Endothelial cell of umbilical vein (primary cell): ENCODE data around the gene SMIM33. TPM values are rescaled to one million over a fixed set of nuclear protein-coding genes. Genes with fewer than 3 reads are reported as not detected.

Experiments used
- BruUV-seq: library from RNA; stranded (reverse); fragments of 400-500 nt; replicated peaks from 2 replicates; lab custom pipeline; 2021; lab: Mats Ljungman, UMichigan
- CTCF ChIA-PET: fragments of 300-600, 350-600 bp; sonication (Branson Sonifier 250); formaldehyde crosslinking; loops from one replicate; lab custom pipeline; 2021; ENCODE audit warnings: antibody characterized with exemption, inconsistent platforms; lab: Charles Lee
- POLR2A ChIA-PET: fragments of 300-600, 350-600 bp; sonication (Branson Sonifier 250); formaldehyde crosslinking; loops from one replicate; lab custom pipeline; 2021; ENCODE audit warnings: antibody characterized with exemption, inconsistent platforms; lab: Charles Lee
- DNase-seq: peaks from one replicate; pipeline ENCODE4 v3.0.0-alpha.2; 2011; ENCODE audit warnings: low read depth, low spot score
- FAIRE-seq: peaks from 2 replicates; lab custom pipeline; 2011; peaks lifted over from hg19 to GRCh38; lab: Jason Lieb, UNC
- H2AFZ ChIP-seq: 2 replicates; pipeline ENCODE4 v1.6.0; 2012; ENCODE audit warnings: low read depth, low read length, control low read depth, inconsistent platforms
- H3K27ac ChIP-seq: 2 replicates; pipeline ENCODE4 v1.5.1; 2011; ENCODE audit warnings: low read depth, mild to moderate bottlenecking, control low read depth, low read length, moderate library complexity; ENCODE audit not compliant: insufficient read depth
- H3K27me3 ChIP-seq, 2 experiments: 2 replicates each; pipeline versions ENCODE4 v1.6.0 to v1.6.1; 2011; ENCODE audit warnings: low read length in 2 of 2, mixed read lengths in 1 of 2; ENCODE audit not compliant: control insufficient read depth in 2 of 2, insufficient read depth in 2 of 2
- H3K36me3 ChIP-seq, 2 experiments: 2 replicates in 1 of 2; 3 replicates in 1 of 2; pipeline ENCODE4 v1.5.1; 2011; ENCODE audit warnings: low read length in 2 of 2, mild to moderate bottlenecking in 1 of 2, moderate library complexity in 1 of 2; ENCODE audit not compliant: control insufficient read depth in 2 of 2, insufficient read depth in 2 of 2; ENCODE audit errors: extremely low read depth in 1 of 2
- H3K4me1 ChIP-seq: 3 replicates; pipeline ENCODE4 v1.5.1; 2011; ENCODE audit warnings: mild to moderate bottlenecking, low read length; ENCODE audit not compliant: control insufficient read depth, insufficient read depth; ENCODE audit errors: extremely low read depth
- H3K4me2 ChIP-seq: 2 replicates; pipeline ENCODE4 v1.6.1; 2011; ENCODE audit warnings: low read length, control low read depth, mixed read lengths; ENCODE audit not compliant: insufficient read depth
- H3K4me3 ChIP-seq, 3 experiments: fragments of 200-600 bp in 1 of 3; sonication (generic), shearing (Covaris generic) in 1 of 3; replicated peaks in 1 of 3; 2 replicates each; pipeline ENCODE4 v1.5.1; 2011 to 2016; ENCODE audit warnings: control low read depth in 3 of 3, low read length in 3 of 3, mild to moderate bottlenecking in 2 of 3, inconsistent platforms in 1 of 3, low read depth in 1 of 3, moderate library complexity in 1 of 3; ENCODE audit not compliant: insufficient read depth in 1 of 3
- H3K79me2 ChIP-seq: 2 replicates; pipeline ENCODE4 v1.6.0; 2012; ENCODE audit warnings: low read length, inconsistent platforms; ENCODE audit not compliant: control insufficient read depth, insufficient read depth
- H3K9ac ChIP-seq: replicated peaks from 2 replicates; pipeline ENCODE3; 2011; ENCODE audit warnings: low read length, control low read depth; ENCODE audit not compliant: insufficient read depth; ENCODE audit errors: extremely low read depth
- H3K9me1 ChIP-seq: replicated peaks from 3 replicates; pipeline ENCODE4 v1.6.0; 2011; ENCODE audit warnings: mild to moderate bottlenecking, low read length; ENCODE audit not compliant: control insufficient read depth, insufficient read depth; ENCODE audit errors: extremely low read depth
- H3K9me3 ChIP-seq: replicated peaks from 2 replicates; pipeline ENCODE4 v1.5.1; 2012; ENCODE audit warnings: low read length, inconsistent platforms; ENCODE audit not compliant: control insufficient read depth, insufficient read depth
- H4K20me1 ChIP-seq: replicated peaks from 2 replicates; pipeline ENCODE3; 2011; ENCODE audit warnings: mild to moderate bottlenecking, low read length; ENCODE audit not compliant: control insufficient read depth, insufficient read depth; ENCODE audit errors: extremely low read depth
- CTCF ChIP-seq, 2 donors: IDR thresholded peaks; 1 replicate in 1 of 2; 2 replicates in 1 of 2; pipeline ENCODE4 v1.5.1; 2011; ENCODE audit warnings: low read length in 2 of 2, mild to moderate bottlenecking in 2 of 2, moderate library complexity in 2 of 2, control low read depth in 1 of 2, inconsistent platforms in 1 of 2, low read depth in 1 of 2; ENCODE audit not compliant: insufficient read depth in 1 of 2; ENCODE audit errors: extremely low read depth in 1 of 2
- EZH2 ChIP-seq: IDR thresholded peaks from 2 replicates; pipeline ENCODE4 v1.6.1; 2012; ENCODE audit warnings: borderline replicate concordance, low read depth, mild to moderate bottlenecking, moderate library complexity, low read length, inconsistent platforms; ENCODE audit not compliant: severe bottlenecking
- FOS ChIP-seq: IDR thresholded peaks from 2 replicates; pipeline ENCODE4 v1.6.1; 2011; ENCODE audit warnings: mild to moderate bottlenecking, low read length, moderate library complexity, borderline replicate concordance; ENCODE audit not compliant: insufficient read depth
- GATA2 ChIP-seq: IDR thresholded peaks from 2 replicates; pipeline ENCODE4 v1.7.0; 2011; ENCODE audit warnings: low read depth, mild to moderate bottlenecking, moderate library complexity, mixed read lengths, low read length; ENCODE audit not compliant: insufficient read length, insufficient read depth
- JUN ChIP-seq: IDR thresholded peaks from 2 replicates; pipeline ENCODE4 v1.6.1; 2011; ENCODE audit warnings: borderline replicate concordance, low read depth; ENCODE audit not compliant: insufficient read length, insufficient read depth
- MAX ChIP-seq: IDR thresholded peaks from 2 replicates; pipeline ENCODE4 v1.6.1; 2011; ENCODE audit not compliant: insufficient read depth, insufficient read length
- MYC ChIP-seq: IDR thresholded peaks from one replicate; pipeline ENCODE4 v1.6.1; 2011; ENCODE audit warnings: mild to moderate bottlenecking, low read depth, low read length
- POLR2A ChIP-seq: IDR thresholded peaks from 2 replicates; pipeline ENCODE4 v1.6.1; 2012; ENCODE audit warnings: low read depth, mild to moderate bottlenecking, control low read depth, low read length
- POLR2AphosphoS5 ChIP-seq: IDR thresholded peaks from 2 replicates; pipeline ENCODE4 v1.6.1; 2012; ENCODE audit warnings: low read depth, mild to moderate bottlenecking, control low read depth, low read length, moderate library complexity; ENCODE audit not compliant: insufficient read depth
- dilution Hi-C: fragments of 300-500 bp; cut with MboI; formaldehyde crosslinking; loops from one replicate; pipeline ENCODE4 v1.15.0; 2019; ENCODE audit warnings: low sequenced_read_pairs; ENCODE audit not compliant: extremely low pct_ligation_motif_present
- intact Hi-C: fragments of 100-400 bp; cut with micrococcal nuclease; formaldehyde crosslinking; loops from one replicate; pipeline ENCODE4 v1.10.0; 2022
- polyA plus RNA-seq, 4 experiments: library from polyadenylated mRNA; depleted of rRNA in 3 of 4; stranded (reverse) in 3 of 4; unstranded in 1 of 4; fragments of >200 nt; gene quantifications; 2 replicates each; pipeline versions ENCODE4 v1.2.1 to v1.2.3, GENCODE V29; 2011 to 2012; ENCODE audit warnings: missing spikeins in 1 of 4
- small RNA-seq: library from RNA; depleted of rRNA; stranded (forward); fragments of <200 nt; gene quantifications from one replicate; pipeline ENCODE3, GENCODE V24; 2012; ENCODE audit warnings: low replicate concordance, low read depth; ENCODE audit not compliant: insufficient read depth, insufficient read length
- total RNA-seq: library from RNA; stranded (reverse); gene quantifications from 2 replicates; pipeline ENCODE4 v1.2.3, GENCODE V29; 2021

The SMIM33 gene
- total and polyA plus RNA-seq, 2 donors (not counting 3 experiments of a cell fraction or from before 2014, with no cell fraction given), result not detected

GRCh38 chr5:139517683-139518564 lies 47.1 kb downstream of the SMIM33 start:
- Histone ChIP-seq H3K4me1 (peaks cover 7% of the 10 kb centered on the region), H3K9me3 (no peaks in the 10 kb centered on the region), H3K9ac (peak overlapping the region; percentile 42), H3K36me3 (no peaks in the 10 kb centered on the region), H3K4me3 (peak overlapping the region in 2 of 3 experiments; percentile 7 to 32), H3K27ac (peak overlapping the region; percentile 26), H4K20me1 (no peaks in the 10 kb centered on the region), H3K79me2 (no peaks in the 10 kb centered on the region), H2AFZ (peak overlapping the region; percentile 81), H3K4me2 (peak overlapping the region; percentile 30), H3K27me3 (no peaks in the 10 kb centered on the region), H3K9me1 (no peaks in the 10 kb centered on the region)
- ChIA-PET CTCF (interaction anchor here (0.6 to 1.6 kb wide), 11 partner anchors 13 to 248 kb away, joined by 3 to 9 read pairs (median 4); partner anchors contain the start of genes ECSCR and STING1), POLR2A (interaction anchor here (0.6 kb wide), 1 partner anchor 60 kb away, joined by 6 read pairs; no protein-coding TSS in a partner anchor)
- dilution Hi-C loops, result no loop called here
- TF ChIP-seq JUN (peak; percentile 29), FOS (peak; percentile 33), POLR2A (peak; percentile 92), MAX (peak; percentile 6), POLR2AphosphoS5 (peak; percentile 98), GATA2 (no peak), CTCF (IDR thresholded peaks at IDR 0.05; ENCODE audit: extremely low read depth in 1 of 2, insufficient read depth in 1 of 2, low read depth in 1 of 2, low read length in 2 of 2) (peak; percentile 98 to 99), EZH2 (no peak), MYC (no peak)
- FAIRE-seq (peak; percentile 82), DNase-seq (peak; percentile 90)
- intact Hi-C loops, result loop anchor here (1.0 kb wide), 3 partner anchors 36 to 96 kb away; partner anchors contain the start of genes STING1 and UBE2D2
- BruUV-seq, result TSS peak; percentile 90

Small RNAs within 50 kb of the gene (small RNA-seq; reads per million reads assigned to genes)
- gene RNU5B-4P, result not detected

Other genes with a start within 250 kb of the SMIM33 start
- 158 and 164 TPM in 2 replicates for gene MATR3, start 177.3 kb upstream of the SMIM33 start, total RNA-seq
- gene MATR3, start 177.3 kb upstream of the SMIM33 start, polyA plus RNA-seq, result 52.7 and 64.0 TPM in 2 replicates
- gene PAIP2, start 129.2 kb upstream of the SMIM33 start, total RNA-seq, result 75.2 and 80.4 TPM in 2 replicates
- 39.1 and 52.1 TPM in 2 replicates for gene PAIP2, start 129.2 kb upstream of the SMIM33 start, polyA plus RNA-seq
- not detected in 2 replicates for gene SLC23A1, start 87.7 kb upstream of the SMIM33 start, total RNA-seq
- gene SLC23A1, start 87.7 kb upstream of the SMIM33 start, polyA plus RNA-seq, result not detected in 2 replicates
- gene MZB1, start 81.1 kb upstream of the SMIM33 start, total RNA-seq, result not detected in 2 replicates
- gene MZB1, start 81.1 kb upstream of the SMIM33 start, polyA plus RNA-seq, result 0.06 TPM in 1 of 2 replicates, not detected in the other
- gene PROB1, start 75.9 kb upstream of the SMIM33 start, total RNA-seq, result 1.9 and 2.4 TPM in 2 replicates
- gene PROB1, start 75.9 kb upstream of the SMIM33 start, polyA plus RNA-seq, result 0.40 and 0.47 TPM in 2 replicates
- gene SPATA24, start 66.9 kb upstream of the SMIM33 start, total RNA-seq, result 7.8 and 7.9 TPM in 2 replicates
- gene SPATA24, start 66.9 kb upstream of the SMIM33 start, polyA plus RNA-seq, result 2.1 and 3.2 TPM in 2 replicates
- gene DNAJC18, start 31.5 kb upstream of the SMIM33 start, total RNA-seq, result 51.1 and 52.6 TPM in 2 replicates
- gene DNAJC18, start 31.5 kb upstream of the SMIM33 start, polyA plus RNA-seq, result 23.2 and 26.0 TPM in 2 replicates
- gene ECSCR, start 8.3 kb upstream of the SMIM33 start, total RNA-seq, result 365 and 377 TPM in 2 replicates
- 1,085 and 1,188 TPM in 2 replicates for gene ECSCR, start 8.3 kb upstream of the SMIM33 start, polyA plus RNA-seq
- gene STING1, start 11.8 kb downstream of the SMIM33 start, total RNA-seq, result 108 and 127 TPM in 2 replicates
- 143 and 185 TPM in 2 replicates for gene STING1, start 11.8 kb downstream of the SMIM33 start, polyA plus RNA-seq
- 156 and 172 TPM in 2 replicates for gene UBE2D2, start 90.3 kb downstream of the SMIM33 start, total RNA-seq
- gene UBE2D2, start 90.3 kb downstream of the SMIM33 start, polyA plus RNA-seq, result 45.0 and 50.6 TPM in 2 replicates
- 2.7 and 5.9 TPM in 2 replicates for gene CXXC5, start 177.3 kb downstream of the SMIM33 start, total RNA-seq
- gene CXXC5, start 177.3 kb downstream of the SMIM33 start, polyA plus RNA-seq, result 5.5 and 8.2 TPM in 2 replicates